GM21360 (cell line): ENCODE measurements around the gene ATP11C.
"Not testable (repeated sequence)": the region's sequence is repeated elsewhere in the genome, so short reads cannot be mapped to it uniquely, and the experiment has no call there.

Experiments used
- ATAC-seq: cut with Tn5 transposase; IDR thresholded peaks from one replicate; pipeline ENCODE4 v1.9.1; 2021; ENCODE audit warnings: mild to moderate bottlenecking, moderate library complexity; ENCODE audit not compliant: unreplicated experiment

Gene ATP11C

GRCh38 chrX:139932901-139933796 is at the start of gene ATP11C:
ATP11C (minus strand) TSS chrX:139933053; CDS start chrX:139932042, 1,011 bp downstream.
- peak; percentile 79 for ATAC-seq

DNA sequence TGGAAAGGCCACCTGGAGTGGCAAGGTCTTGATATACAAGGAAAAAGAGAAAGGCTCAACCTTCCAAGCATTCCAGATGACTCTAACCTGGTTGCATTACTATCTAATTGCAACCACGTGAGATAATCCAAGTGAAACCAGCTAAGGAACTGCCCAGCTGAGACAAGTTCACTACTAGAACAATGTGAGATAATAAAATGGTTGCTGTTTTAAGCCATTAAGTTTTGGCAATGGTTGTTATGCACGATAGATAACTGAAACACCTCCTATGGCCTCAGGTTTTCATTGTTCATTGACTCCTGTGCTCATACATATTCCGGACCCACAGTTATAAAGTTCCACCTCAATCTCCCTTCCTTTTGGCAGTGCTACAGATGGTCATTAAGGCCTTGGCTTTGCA is 41.6 kb upstream of the ATP11C start:
- no peak for ATAC-seq

GRCh38 chrX:139972629-139973624 is 40.1 kb upstream of the ATP11C start:
- no peak for ATAC-seq

GRCh38 chrX:139972113-139972512 is 39.3 kb upstream of the ATP11C start:
- no peak for ATAC-seq

DNA sequence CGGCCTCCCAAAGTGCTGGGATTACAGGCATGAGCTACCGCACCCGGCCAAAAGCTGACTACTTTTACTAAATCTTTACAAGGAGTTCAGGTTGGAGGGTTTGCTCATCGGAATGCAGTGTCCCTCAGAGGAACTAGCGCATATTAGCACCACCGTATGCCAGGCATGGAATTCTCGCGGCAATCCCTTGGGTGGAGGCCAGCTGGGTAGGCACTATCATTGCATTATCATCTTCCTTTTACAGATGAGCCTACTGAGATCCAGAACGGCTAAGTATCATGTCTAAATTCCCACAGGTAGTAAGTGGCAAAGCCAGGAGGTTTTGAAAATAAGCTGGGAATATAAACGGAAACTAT is 38.5 kb upstream of the ATP11C start:
- no peak for ATAC-seq

DNA sequence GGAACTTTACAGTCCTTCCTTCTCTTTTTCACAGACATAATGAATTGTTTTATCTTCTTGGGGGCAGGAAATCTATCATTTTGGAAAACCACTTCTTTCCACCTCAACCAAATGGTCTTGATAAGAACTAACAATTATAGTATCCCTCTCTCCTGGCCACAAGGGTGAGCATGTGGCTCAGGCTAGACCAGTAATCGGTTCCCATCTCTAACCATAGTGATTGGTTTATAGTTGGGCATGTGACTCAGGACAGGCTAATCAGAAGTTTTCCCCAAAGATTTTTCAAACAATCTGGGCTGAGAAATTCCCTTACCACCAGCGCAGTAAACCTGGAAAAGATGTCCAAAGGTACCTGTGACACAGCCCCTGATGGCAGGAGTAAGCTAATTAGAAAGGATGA is 36.4 kb upstream of the ATP11C start:
- no peak for ATAC-seq

DNA sequence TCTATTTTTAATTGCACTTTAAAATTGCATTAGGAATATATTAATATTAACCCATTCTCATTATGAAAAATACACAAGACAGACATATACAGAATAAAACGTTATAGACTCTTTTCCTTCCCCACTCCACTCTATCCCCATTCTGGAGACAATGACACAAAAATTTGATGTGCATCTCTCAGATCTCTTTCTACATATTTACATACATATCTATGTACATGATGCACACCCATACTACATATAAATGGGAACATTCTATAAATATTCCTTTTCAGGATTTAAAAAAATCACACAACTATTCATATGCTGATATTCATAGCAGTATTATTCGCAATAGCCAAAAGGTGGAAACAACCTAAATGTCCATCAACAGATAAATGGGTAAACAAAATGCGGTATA is 34.9 kb upstream of the ATP11C start:
- ATAC-seq = no peak

DNA sequence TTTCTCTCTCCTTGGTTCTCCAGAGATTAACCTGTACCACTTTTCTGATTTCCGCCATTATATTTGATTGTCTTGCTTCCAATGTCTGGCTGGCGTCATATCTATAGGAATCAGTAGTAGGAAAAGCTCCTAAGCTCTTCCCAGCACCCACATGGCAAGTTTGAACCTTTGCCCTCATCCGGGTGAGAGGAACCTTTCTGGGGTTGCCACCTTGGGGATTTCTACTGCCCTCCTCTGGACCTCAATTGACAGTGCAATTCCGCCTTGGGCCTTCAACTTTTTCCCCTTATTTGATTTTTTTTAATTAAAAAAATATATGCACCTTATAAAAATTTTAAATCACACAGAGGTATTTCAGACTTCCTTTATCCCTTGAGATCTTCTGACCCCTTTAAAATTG is 34.4 kb upstream of the ATP11C start:
- ATAC-seq = no peak

DNA sequence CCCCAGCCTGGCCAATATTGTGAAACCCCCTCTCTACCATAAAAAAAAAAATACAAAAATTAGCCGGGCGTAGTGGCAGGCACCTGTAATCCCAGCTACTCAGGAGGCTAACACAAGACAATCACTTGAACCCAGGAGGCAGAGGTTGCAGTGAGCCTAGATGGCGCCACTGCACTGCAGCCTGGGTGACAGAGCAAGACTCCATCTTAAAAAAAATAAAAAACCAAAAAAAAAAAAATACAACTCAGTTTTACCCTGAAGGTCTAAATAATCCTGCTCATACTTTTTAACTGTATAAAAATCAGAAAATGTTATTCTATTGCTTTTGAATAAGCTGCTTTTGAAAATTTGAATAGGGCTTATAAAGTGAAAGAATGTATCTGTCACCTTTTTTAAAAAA is 33.3 kb upstream of the ATP11C start:
- not testable (repeated sequence) for ATAC-seq

DNA sequence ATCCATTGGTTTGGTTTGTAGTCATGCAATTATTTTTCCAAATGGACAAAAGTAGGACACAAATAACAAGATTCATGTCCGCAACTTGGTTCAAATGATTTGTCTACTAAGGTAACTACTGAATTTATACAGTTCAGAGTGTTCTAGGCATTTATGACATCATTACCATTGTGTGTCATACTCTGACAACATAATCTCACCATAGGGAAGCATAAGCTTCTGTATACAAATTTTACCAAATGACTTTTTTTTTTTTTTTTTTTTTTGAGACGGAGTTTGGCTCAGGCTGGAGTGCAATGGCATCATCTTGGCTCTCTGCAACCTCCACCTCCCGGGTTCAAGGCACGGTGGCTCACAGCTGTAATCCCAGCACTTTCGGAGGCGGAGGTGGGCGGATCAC is 32.6 kb upstream of the ATP11C start, which contains the start of gene CXorf66:
TSS of gene CXorf66 (minus strand) at position 101 of the 400 bp plus-strand sequence. CDS start at position 76, 25 bp downstream.
- ATAC-seq = no peak

- ATAC-seq = not testable (repeated sequence)
These were observed 28.2 kb upstream of the ATP11C start for GRCh38 chrX:139961091-139961490.

DNA sequence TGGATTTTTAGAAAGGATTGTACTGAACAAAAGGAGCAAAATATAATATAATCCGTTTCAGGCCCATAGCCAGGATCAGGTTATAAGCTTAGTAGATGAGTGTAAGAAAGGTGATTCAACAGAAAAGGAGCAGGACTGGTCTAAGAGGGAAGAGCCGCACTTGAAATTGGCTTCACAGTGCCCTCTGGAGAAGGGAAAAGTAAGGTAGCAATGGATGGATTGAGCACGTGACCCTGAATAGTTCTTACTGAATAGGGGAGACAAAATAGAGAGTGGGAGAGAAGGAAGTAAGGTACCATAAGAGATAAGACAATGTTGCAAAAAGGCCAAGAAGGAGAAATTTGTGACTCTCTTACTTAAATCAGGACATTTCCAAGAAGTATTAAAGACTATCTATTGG is 16.9 kb upstream of the ATP11C start:
- ATAC-seq = no peak

- no peak for ATAC-seq
These were observed 12.2 kb upstream of the ATP11C start for GRCh38 chrX:139945075-139945474.

GRCh38 chrX:139936259-139936658 is 3.4 kb upstream of the ATP11C start:
- no peak for ATAC-seq

DNA sequence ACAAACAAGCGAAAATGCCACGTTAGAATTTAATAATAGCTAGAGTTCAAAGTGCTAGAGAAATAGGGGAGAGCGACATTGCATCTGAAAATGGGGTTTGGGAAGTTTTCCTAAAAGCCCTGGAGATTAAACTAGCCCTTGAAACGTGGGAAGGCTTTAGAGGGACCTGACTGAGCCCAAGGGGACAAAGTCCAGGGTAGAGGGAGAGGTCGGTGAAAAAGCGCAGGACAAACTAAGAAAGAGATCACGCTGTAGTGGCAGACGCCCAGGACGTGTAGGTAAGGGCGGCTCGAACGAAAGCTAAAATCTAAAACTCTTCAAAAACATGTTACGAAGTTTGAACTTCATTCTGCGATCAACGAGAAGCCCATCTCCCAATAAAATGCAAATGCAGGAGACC is 1.1 kb upstream of the ATP11C start:
- ATAC-seq = no peak

GRCh38 chrX:139932073-139932900 is 566 bp downstream of the ATP11C start:
- peak; percentile 29 for ATAC-seq

GRCh38 chrX:139931646-139932072 is 1.2 kb downstream of the ATP11C start:
- no peak for ATAC-seq

DNA sequence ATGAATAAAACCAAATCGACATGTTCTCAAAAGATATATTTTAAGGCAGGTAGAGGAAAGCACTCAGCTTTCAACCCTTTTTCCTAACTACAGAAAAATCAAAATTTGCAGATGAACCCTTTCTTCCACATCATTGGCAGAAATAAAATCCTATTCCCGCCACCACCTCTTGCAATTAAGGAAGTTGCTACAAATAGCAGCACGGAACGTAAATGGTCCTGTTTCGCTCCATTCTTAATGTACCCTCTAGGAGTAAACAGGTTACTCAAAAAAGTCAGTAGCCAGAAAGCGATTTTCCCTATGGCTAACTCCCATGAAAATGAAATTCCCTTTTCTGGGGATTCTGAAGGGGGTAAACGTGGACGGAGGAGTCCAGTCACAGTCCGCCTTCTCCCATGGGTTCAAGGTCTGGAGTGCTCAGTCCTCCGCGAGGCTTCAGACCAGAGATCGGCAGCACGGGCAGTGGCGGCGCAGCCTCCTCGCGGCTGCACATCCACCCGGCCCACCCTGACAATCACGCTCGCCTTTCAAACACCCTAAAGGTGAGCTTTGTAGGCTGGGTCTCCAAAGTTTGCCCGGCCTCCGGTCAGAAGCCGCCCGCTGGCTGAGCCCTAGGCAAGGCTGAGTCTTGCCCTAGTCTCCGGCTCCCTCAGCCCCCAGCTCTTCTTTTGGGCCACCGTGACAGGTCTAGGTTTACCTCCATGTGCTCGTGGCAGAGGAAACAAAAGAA is 1.8 kb downstream of the ATP11C start:
- ATAC-seq = no peak

GRCh38 chrX:139930401-139930800 is 2.5 kb downstream of the ATP11C start:
- no peak for ATAC-seq

GRCh38 chrX:139929876-139930275 is 3.0 kb downstream of the ATP11C start:
- no peak for ATAC-seq
